H1 (cell line): ENCODE measurements around the gene ZBTB7B. TPM values are rescaled to one million over a fixed set of nuclear protein-coding genes. Genes with fewer than 3 reads are reported as not detected.

ENCODE experiments used
- CTCF ChIA-PET: fragments of 300-600 bp; sonication (Branson Sonifier 250); formaldehyde crosslinking; loops from one replicate; lab custom pipeline; 2021; ENCODE audit not compliant: partially characterized antibody; lab: Charles Lee
- POLR2A ChIA-PET: fragments of 300-600 bp; sonication (Branson Sonifier 250); formaldehyde crosslinking; loops from one replicate; lab custom pipeline; 2021; ENCODE audit warnings: inconsistent platforms; ENCODE audit not compliant: partially characterized antibody; lab: Charles Lee
- DNase-seq, 2 experiments: peaks; one replicate each; pipeline versions ENCODE4 v3.0.0 to v3.0.0-alpha.2; 2010 to 2022; ENCODE audit warnings: low spot score in 2 of 2, low read depth in 1 of 2, mixed read lengths in 1 of 2
- FAIRE-seq: peaks from 2 replicates; lab custom pipeline; 2011; peaks lifted over from hg19 to GRCh38; lab: Jason Lieb, UNC
- H2AFZ ChIP-seq: 2 replicates; pipeline ENCODE4 v1.8.1; 2012; ENCODE audit warnings: low read length, inconsistent platforms
- H2AK5ac ChIP-seq: 2 replicates; pipeline ENCODE4 v1.6.1; 2013; ENCODE audit warnings: low read depth, low read length
- H2BK120ac ChIP-seq: replicated peaks from 2 replicates; pipeline ENCODE3; 2013; ENCODE audit warnings: low read depth, low read length, inconsistent platforms
- H2BK12ac ChIP-seq: 2 replicates; pipeline ENCODE4 v1.6.1; 2013; ENCODE audit warnings: low read depth, low read length
- H2BK15ac ChIP-seq: 2 replicates; pipeline ENCODE4 v1.6.1; 2013; ENCODE audit warnings: low read length
- H2BK20ac ChIP-seq: 2 replicates; pipeline ENCODE4 v1.6.1; 2013; ENCODE audit warnings: low read length
- H2BK5ac ChIP-seq: 2 replicates; pipeline ENCODE4 v1.6.1; 2013; ENCODE audit warnings: low read depth, low read length
- H3K14ac ChIP-seq: 2 replicates; pipeline ENCODE4 v1.6.1; 2013; ENCODE audit warnings: inconsistent platforms; ENCODE audit not compliant: insufficient read length
- H3K18ac ChIP-seq: 2 replicates; pipeline ENCODE4 v1.6.1; 2013; ENCODE audit warnings: low read length; ENCODE audit errors: extremely low read depth
- H3K23ac ChIP-seq: 2 replicates; pipeline ENCODE4 v1.6.1; 2013; ENCODE audit warnings: inconsistent platforms; ENCODE audit not compliant: insufficient read length
- H3K23me2 ChIP-seq: 2 replicates; pipeline ENCODE4 v1.6.1; 2013; ENCODE audit warnings: low read depth, low read length
- H3K27ac ChIP-seq: 2 replicates; pipeline ENCODE4 v1.6.1; 2011; ENCODE audit warnings: low read depth, low read length, inconsistent platforms
- H3K27me3 ChIP-seq, 4 experiments: replicated peaks in 1 of 4; 1 replicate in 1 of 4; 2 replicates in 3 of 4; pipeline versions ENCODE4 v1.6.1 to v1.8.1; 2011 to 2013; ENCODE audit warnings: low read length in 3 of 4, mild to moderate bottlenecking in 3 of 4, inconsistent platforms in 2 of 4, mixed read lengths in 2 of 4, moderate library complexity in 1 of 4; ENCODE audit not compliant: control insufficient read depth in 3 of 4, insufficient read depth in 3 of 4; ENCODE audit errors: extremely low read depth in 1 of 4
- H3K36me3 ChIP-seq, 4 experiments: 2 replicates each; pipeline versions ENCODE4 v1.6.1 to v1.8.1; 2011 to 2013; ENCODE audit warnings: mild to moderate bottlenecking in 4 of 4, low read length in 3 of 4, moderate library complexity in 2 of 4, control low read depth in 1 of 4, inconsistent platforms in 1 of 4; ENCODE audit not compliant: insufficient read depth in 4 of 4, control insufficient read depth in 2 of 4
- H3K4ac ChIP-seq: replicated peaks from 2 replicates; pipeline ENCODE3; 2013; ENCODE audit warnings: low read length, low read depth, mixed read lengths, inconsistent platforms; ENCODE audit not compliant: insufficient read length
- H3K4me1 ChIP-seq, 4 experiments: replicated peaks in 1 of 4; 1 replicate in 1 of 4; 2 replicates in 3 of 4; pipeline versions ENCODE4 v1.6.1 to v1.8.1; 2011 to 2013; ENCODE audit warnings: low read length in 3 of 4, inconsistent platforms in 2 of 4, mixed read lengths in 1 of 4; ENCODE audit not compliant: insufficient read depth in 4 of 4, control insufficient read depth in 3 of 4
- H3K4me2 ChIP-seq, 2 experiments: 2 replicates each; pipeline versions ENCODE4 v1.6.1 to v1.8.1; 2011 to 2013; ENCODE audit warnings: low read depth in 2 of 2, low read length in 2 of 2, control low read depth in 1 of 2, inconsistent platforms in 1 of 2, mild to moderate bottlenecking in 1 of 2; ENCODE audit not compliant: insufficient read depth in 1 of 2
- H3K4me3 ChIP-seq, 4 experiments: fragments of 200-600, 300-600 bp in 1 of 4; sonication (generic), shearing (Covaris generic), sonication (Bioruptor Twin) in 1 of 4; 2 replicates each; pipeline versions ENCODE4 v1.5.1 to v1.8.1; 2011 to 2016; ENCODE audit warnings: low read length in 4 of 4, low read depth in 3 of 4, control low read depth in 2 of 4, inconsistent platforms in 2 of 4, mild to moderate bottlenecking in 2 of 4, mixed read lengths in 1 of 4, moderate library complexity in 1 of 4; ENCODE audit not compliant: insufficient read depth in 2 of 4; ENCODE audit errors: extremely low read depth in 1 of 4
- H3K56ac ChIP-seq: replicated peaks from 2 replicates; pipeline ENCODE3; 2013; ENCODE audit warnings: low read depth, mild to moderate bottlenecking, mixed read lengths, low read length, inconsistent platforms; ENCODE audit not compliant: insufficient read length
- H3K79me1 ChIP-seq: 2 replicates; pipeline ENCODE4 v1.6.1; 2013; ENCODE audit warnings: low read depth, low read length, control low read depth
- H3K79me2 ChIP-seq, 2 experiments: 2 replicates each; pipeline versions ENCODE4 v1.6.1 to v1.8.1; 2012 to 2013; ENCODE audit warnings: low read length in 2 of 2, mild to moderate bottlenecking in 2 of 2, inconsistent platforms in 1 of 2; ENCODE audit not compliant: insufficient read depth in 2 of 2, control insufficient read depth in 1 of 2
- H3K9ac ChIP-seq, 4 experiments: replicated peaks in 1 of 4; 1 replicate in 1 of 4; 2 replicates in 3 of 4; pipeline versions ENCODE4 v1.6.1 to v1.8.1; 2011 to 2013; ENCODE audit warnings: low read depth in 3 of 4, low read length in 3 of 4, control low read depth in 2 of 4, mild to moderate bottlenecking in 2 of 4, moderate library complexity in 2 of 4, inconsistent platforms in 1 of 4; ENCODE audit errors: extremely low read depth in 1 of 4
- H3K9me3 ChIP-seq, 2 experiments: 2 replicates each; pipeline versions ENCODE4 v1.6.1 to v1.8.1; 2012 to 2013; ENCODE audit warnings: mild to moderate bottlenecking in 2 of 2, moderate library complexity in 2 of 2, control low read depth in 1 of 2, inconsistent platforms in 1 of 2, low read depth in 1 of 2, low read length in 1 of 2, mixed read lengths in 1 of 2; ENCODE audit not compliant: insufficient read depth in 2 of 2
- H4K20me1 ChIP-seq, 2 experiments: replicated peaks in 1 of 2; 2 replicates each; pipeline versions ENCODE3 to v1.8.1; 2011 to 2013; ENCODE audit warnings: inconsistent platforms in 2 of 2, low read length in 2 of 2, mild to moderate bottlenecking in 1 of 2; ENCODE audit not compliant: insufficient read depth in 2 of 2, control insufficient read depth in 1 of 2
- H4K5ac ChIP-seq: 2 replicates; pipeline ENCODE4 v1.6.1; 2013; ENCODE audit warnings: low read length, low read depth, mixed read lengths, inconsistent platforms; ENCODE audit not compliant: insufficient read length
- H4K8ac ChIP-seq: 2 replicates; pipeline ENCODE4 v1.8.0; 2013; ENCODE audit warnings: mild to moderate bottlenecking, moderate library complexity, low read length, inconsistent platforms; ENCODE audit not compliant: insufficient read depth; ENCODE audit errors: extremely low read depth
- H4K91ac ChIP-seq: replicated peaks from 2 replicates; pipeline ENCODE3; 2013; ENCODE audit warnings: low read length, mixed read lengths, inconsistent platforms; ENCODE audit not compliant: insufficient read length
- CTBP2 ChIP-seq: IDR thresholded peaks from 2 replicates; pipeline ENCODE4 v1.7.0; 2011; ENCODE audit warnings: borderline replicate concordance, mild to moderate bottlenecking, moderate library complexity, mixed read lengths, low read length; ENCODE audit not compliant: insufficient read depth, insufficient read length
- KDM4A ChIP-seq: IDR thresholded peaks from one replicate; pipeline ENCODE4 v1.7.1; 2012; ENCODE audit warnings: low read depth, mild to moderate bottlenecking, moderate library complexity, low read length, inconsistent platforms; ENCODE audit not compliant: severe bottlenecking
- MAFK ChIP-seq: IDR thresholded peaks from 2 replicates; pipeline ENCODE4 v1.6.1; 2012; ENCODE audit warnings: low read depth, mild to moderate bottlenecking, improper control_type of control experiment, low read length
- RFX5 ChIP-seq: IDR thresholded peaks from 2 replicates; pipeline ENCODE4 v1.6.1; 2011; ENCODE audit warnings: low read depth, low read length, improper control_type of control experiment, borderline replicate concordance
- WGBS, 2 experiments: shearing (Covaris generic) in 1 of 2; methylation state at CpG; one replicate each; pipeline versions ENCODE4 v1.1.6 to v1.1.7; 2013 to 2015; ENCODE audit warnings: low lambda C conversion rate in 2 of 2, mixed read lengths in 2 of 2, inconsistent platforms in 1 of 2, low coverage in 1 of 2, missing lambda C conversion rate in 1 of 2; ENCODE audit not compliant: insufficient replicate concordance in 2 of 2, insufficient coverage in 1 of 2, insufficient read length in 1 of 2; ENCODE audit errors: extremely low coverage in 1 of 2, missing lambda C conversion rate in 1 of 2; 5-methylcytosine and 5-hydroxymethylcytosine counted together
- polyA plus RNA-seq, 7 experiments: library from polyadenylated mRNA; depleted of rRNA in 3 of 7; stranded (reverse) in 5 of 7; unstranded in 2 of 7; fragments of >200 nt in 5 of 7; fragments of 200-250 nt in 2 of 7; gene quantifications; 1 replicate in 5 of 7; 2 replicates in 1 of 7; 4 replicates in 1 of 7; pipeline versions ENCODE4 v1.2.1 to v1.2.3, GENCODE V29; 2011 to 2013; ENCODE audit warnings: missing spikeins in 2 of 7, mixed read lengths in 2 of 7
- total RNA-seq: library from RNA; stranded (reverse); fragmentation: NEBNext Ultra II Directional; extraction: Animal tissue kit (Norgen Biotek cat#: 25700); gene quantifications from 2 replicates; pipeline ENCODE4 v1.2.1, GENCODE V29; 2021

The ZBTB7B gene
- total and polyA plus RNA-seq, 2 of the 8 experiments (the other 6 are each of a cell fraction or from before 2014, with no cell fraction given), result 24.5 to 36.9 TPM

DNA sequence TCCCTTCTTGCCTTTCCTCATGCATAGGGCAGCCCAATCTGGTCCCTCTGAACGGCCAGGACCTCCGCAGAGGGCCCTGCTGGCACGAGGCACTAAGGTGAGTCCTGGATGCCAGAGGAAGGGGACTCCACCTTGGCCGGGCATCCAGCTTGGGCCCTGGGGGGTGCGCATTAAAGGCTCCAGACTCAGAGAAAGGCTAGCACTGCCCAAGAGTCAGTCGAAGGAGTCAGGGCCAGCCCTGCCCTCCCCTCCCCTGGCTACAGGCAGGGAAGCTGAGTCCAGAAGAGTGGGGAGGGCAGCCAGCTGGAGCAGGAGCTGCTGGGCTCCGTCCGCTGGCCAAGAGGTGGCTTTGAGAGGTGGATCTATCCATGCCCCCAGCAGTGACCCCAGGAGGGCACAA is 58.1 kb downstream of the ZBTB7B start:
- Histone ChIP-seq H3K14ac (no peak overlapping the region), H2AK5ac (no peak overlapping the region), H2BK15ac (no peak overlapping the region), H3K9me3 (no peaks in the 10 kb centered on the region), H3K79me2 (peaks cover 0 to 10% of the 10 kb centered on the region in 2 experiments; a peak in 2 of 4 replicates), H3K56ac (no peak overlapping the region), H4K91ac (no peak overlapping the region), H3K23ac (no peak overlapping the region), H3K4me2 (no peak overlapping the region), H4K8ac (no peak overlapping the region), H3K23me2 (peaks cover 15% of the 10 kb centered on the region), H2BK5ac (0 out of 2 replicates have a peak overlapping the region, but pooled peaks have one; percentile 28), H2BK20ac (no peak overlapping the region), H2AFZ (no peak overlapping the region), H4K5ac (no peak overlapping the region), H3K79me1 (no peaks in the 10 kb centered on the region)
- 88% methylated on average over 8 of the region's 8 CpGs; no CpG with 5 or more reads in 1 of the 2 experiments for WGBS, 2 experiments
- TF ChIP-seq RFX5 (no peak), CTBP2 (no peak), KDM4A (no peak), MAFK (no peak)
- TF ChIP-seq, all 59 proteins: peak for 0
- H3K27ac ChIP-seq, result no peak overlapping the region
- no peak overlapping the region for H2BK120ac ChIP-seq
- peaks cover 0 to 7% of the 10 kb centered on the region in 2 experiments for H4K20me1 ChIP-seq
- H3K4ac ChIP-seq, result no peak overlapping the region
- peaks cover 0 to 3% (median 0%) of the 10 kb centered on the region in 4 experiments; a peak in 2 of 8 replicates for H3K36me3 ChIP-seq
- H3K18ac ChIP-seq, result no peak overlapping the region
- ChIA-PET POLR2A (interaction anchor here (0.8 to 4.6 kb wide), 10 partner anchors 8 to 124 kb away, joined by 3 to 21 read pairs (median 4); partner anchors contain the start of genes ADAM15, FLAD1, LENEP and PMVK), CTCF (interaction anchor here (0.6 to 33.9 kb wide), 28 partner anchors 4 to 195 kb away, joined by 3 to 907 read pairs (median 7); partner anchors contain the start of genes ADAM15, DCST1, DCST2 and EFNA3)
- FAIRE-seq (no peak), DNase-seq (no peak)
- peaks cover 0 to 4% (median 1%) of the 10 kb centered on the region in 4 experiments; a peak in 2 of 7 replicates for H3K27me3 ChIP-seq
- no peak overlapping the region for H2BK12ac ChIP-seq
- H3K9ac ChIP-seq, result no peak overlapping the region
- H3K4me3 ChIP-seq, result no peak overlapping the region
- peaks cover 0 to 17% (median 6%) of the 10 kb centered on the region in 4 experiments; a peak in 5 of 7 replicates for H3K4me1 ChIP-seq
